Measurements from ENCODE around the gene PARD3B.

GRCh38 chr2:205640716-205641115, 1095.4 kb downstream of the PARD3B start:
- TF ChIP-seq YY1 (IDR thresholded peaks at IDR 0.05; ENCODE audit: insufficient read depth, insufficient read length) (no peak), ZNF274 (IDR thresholded peaks at IDR 0.05; ENCODE audit: low read depth, low read length) (no peak), SUZ12 (IDR thresholded peaks at IDR 0.05; ENCODE audit: extremely low read depth, insufficient read depth, insufficient read length) (no peak)

Measured in NT2/D1 (cell line).